Inferior parietal cortex (tissue), 1 donor: ENCODE data around the gene DDX50.
"Not testable (repeated sequence)": the region's sequence is repeated elsewhere in the genome, so short reads cannot be mapped to it uniquely, and the experiment has no call there.

ENCODE experiments used
- DNase-seq: peaks from one replicate; pipeline ENCODE4 v3.0.0-alpha.2; 2016; ENCODE audit errors: extremely low spot score

Gene DDX50, protein sequence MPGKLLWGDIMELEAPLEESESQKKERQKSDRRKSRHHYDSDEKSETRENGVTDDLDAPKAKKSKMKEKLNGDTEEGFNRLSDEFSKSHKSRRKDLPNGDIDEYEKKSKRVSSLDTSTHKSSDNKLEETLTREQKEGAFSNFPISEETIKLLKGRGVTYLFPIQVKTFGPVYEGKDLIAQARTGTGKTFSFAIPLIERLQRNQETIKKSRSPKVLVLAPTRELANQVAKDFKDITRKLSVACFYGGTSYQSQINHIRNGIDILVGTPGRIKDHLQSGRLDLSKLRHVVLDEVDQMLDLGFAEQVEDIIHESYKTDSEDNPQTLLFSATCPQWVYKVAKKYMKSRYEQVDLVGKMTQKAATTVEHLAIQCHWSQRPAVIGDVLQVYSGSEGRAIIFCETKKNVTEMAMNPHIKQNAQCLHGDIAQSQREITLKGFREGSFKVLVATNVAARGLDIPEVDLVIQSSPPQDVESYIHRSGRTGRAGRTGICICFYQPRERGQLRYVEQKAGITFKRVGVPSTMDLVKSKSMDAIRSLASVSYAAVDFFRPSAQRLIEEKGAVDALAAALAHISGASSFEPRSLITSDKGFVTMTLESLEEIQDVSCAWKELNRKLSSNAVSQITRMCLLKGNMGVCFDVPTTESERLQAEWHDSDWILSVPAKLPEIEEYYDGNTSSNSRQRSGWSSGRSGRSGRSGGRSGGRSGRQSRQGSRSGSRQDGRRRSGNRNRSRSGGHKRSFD

DNA sequence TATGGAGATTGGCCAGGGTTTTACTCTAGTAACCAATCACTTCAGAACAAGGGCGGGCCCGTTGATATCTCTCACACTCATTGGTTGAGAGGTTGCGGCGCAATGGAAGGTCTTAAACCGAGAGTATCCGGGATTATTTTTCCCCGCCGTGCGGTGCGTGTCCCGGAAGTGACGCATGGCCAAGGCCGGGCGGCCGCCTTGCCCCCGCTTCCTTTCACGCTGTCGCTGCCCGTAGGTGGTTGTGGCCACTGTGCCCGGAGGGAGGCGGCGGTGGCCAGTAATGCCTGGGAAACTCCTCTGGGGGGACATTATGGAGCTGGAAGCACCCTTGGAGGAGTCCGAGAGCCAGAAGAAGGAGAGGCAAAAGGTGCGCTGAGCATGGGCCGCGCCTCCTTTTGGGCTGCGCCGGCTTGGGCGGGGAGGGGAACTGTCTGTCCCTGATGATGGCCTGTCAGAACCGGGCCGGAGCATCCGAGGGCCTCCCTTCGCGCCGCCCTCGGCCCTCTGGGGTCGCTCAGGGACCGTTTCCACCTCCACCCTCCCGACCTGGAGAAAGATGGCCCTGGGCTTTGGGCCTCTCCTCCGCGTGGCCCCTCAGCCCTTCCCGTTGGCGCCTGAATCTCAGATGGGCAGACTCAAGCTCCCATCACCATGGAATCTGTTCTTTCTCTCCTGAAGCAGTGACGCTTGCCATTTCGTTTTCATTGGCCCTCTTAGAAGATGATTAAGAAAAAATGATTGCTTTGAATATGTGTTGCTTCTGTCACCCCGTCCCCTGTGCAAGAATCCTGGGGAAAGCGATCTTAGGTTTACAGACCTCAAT is at the start of gene DDX50:
Gene DDX50, plus strand, starts transcription at position 211 of the 823 bp plus-strand sequence. Its CDS starts 70 bp downstream, at position 281.
- DNase-seq, result peak; percentile 100

DNA sequence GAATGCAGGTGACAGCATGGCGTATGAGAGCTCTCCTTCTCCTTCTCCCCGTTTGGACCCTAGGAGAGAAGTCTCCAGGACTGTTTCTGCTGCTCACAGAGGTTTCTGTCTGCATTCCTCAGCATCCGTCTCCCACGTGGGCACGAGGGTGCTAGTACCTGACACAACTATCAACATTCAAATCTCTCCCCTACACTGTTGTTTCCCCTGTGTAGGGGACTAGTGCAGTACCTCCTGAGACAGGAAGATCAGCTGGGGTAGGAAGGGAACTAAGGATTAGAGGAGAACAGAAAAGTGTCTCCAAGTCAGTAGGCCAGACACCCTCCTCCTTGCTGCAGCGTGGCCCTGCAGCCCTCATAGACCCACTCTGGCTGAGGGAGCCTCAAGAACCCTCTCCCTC is 44.8 kb upstream of the DDX50 start:
- DNase-seq, result no peak

DNA sequence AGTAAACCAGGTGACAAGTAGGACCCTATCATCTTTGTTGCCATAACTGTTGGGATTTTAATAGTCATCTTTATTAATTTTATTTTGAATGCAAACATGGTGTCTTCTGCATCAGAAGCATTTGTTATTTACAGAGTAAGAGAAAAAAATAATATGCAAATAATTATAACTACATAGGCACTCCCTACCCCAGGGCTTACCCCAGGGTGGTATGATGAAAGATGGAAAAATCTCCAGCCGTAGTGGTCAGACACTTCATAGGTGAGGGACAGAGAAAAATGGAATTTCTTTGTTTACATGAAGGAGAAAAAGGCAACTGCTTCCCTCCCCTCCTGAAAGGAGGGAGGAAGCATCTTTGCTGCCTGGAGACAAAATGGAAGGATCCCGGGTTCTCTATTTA is 44.1 kb upstream of the DDX50 start:
- no peak for DNase-seq

DNA sequence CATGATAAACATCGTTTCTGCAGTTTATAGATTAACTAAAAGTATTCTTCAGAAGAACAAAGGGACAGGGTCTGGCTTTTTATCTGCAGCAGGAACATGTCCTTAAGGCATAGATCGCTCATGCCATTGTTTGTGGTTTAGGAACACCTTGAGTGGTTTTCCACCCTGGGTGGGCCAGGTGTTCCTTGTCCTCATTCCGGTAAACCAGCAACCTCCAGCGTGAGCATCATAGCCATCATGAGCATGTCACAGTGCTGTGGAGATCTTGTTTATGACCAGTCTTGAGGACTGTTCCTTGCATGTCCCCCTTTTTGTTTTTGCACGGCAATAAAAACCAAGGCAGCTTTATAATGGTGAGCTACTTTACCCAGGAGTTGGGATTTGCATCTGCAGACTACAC is 39.9 kb upstream of the DDX50 start:
- no peak for DNase-seq

DNA sequence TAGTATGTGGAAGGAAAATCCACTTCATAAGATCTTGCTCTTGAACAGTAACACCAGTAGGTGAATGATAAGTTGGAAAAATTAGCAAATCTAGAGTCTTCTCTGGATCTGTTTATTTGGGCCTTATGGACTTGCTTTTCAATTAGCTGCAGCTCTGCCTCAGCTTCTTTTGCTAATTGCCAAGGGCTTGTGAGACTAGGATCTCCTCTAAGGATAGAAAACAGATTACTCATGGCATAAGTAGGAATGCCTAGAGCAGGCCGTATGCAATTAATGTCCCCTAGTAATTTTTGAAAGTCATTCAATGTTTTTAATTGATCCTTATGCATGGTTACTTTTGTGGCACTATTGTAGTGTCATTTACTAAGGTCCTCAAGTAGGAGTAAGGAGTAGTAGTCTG is 36.5 kb upstream of the DDX50 start:
- no peak for DNase-seq

DNA sequence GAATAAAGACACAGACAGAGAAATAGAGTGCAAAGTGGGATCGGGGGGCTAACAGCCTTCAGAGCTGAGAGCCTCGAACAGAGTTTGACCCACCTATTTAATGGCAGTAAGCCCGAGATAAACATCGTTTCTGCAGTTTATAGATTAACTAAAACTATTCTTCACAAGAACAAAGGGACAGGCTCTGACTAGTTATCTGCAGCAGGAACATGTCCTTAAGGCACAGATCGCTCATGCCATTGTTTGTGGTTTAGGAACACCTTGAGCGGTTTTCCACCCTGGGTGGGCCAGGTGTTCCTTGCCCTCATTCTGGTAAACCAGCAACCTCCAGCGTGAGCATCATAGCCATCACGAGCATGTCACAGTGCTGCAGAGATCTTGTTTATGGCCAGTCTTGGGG is 32.9 kb upstream of the DDX50 start:
- not testable (repeated sequence) for DNase-seq

DNA sequence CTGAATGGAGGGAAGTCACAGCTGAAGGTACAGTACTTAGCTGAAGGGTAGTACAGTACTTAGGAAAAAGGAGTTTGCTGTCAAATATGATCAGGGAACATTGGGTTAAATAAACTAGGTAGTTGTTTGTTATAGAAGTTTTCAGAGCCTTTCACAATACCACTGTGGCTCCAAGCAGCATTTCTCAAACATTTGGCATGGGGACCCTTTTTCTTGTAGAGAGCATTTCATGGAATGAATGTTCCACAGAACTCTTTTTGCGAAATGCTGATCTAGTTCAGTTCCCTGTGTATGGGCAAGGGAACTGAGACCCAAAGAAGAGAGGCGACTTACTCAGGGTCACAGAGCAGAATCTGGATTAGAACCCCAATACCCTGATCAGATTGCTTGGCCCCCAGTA is 31.5 kb upstream of the DDX50 start:
- DNase-seq, result no peak

DNA sequence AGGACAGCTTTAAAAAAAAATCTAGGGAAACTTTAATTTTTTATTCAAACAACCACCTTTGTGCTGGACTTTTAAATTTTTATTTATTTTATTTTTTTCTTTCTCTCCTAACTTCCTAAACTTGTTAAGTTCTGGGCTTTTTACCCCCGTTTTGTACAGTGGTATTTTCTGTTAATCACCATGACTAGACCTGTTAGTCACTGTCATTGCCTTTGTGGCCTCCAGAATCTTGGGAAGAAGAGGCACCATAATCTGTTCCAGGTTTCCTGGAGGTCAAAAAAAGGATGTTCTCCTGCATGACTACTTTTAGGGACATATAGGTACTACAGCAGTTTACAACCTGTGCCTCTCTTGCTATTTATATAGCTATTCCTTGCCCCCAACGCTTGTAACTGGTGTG is 31.1 kb upstream of the DDX50 start:
- no peak for DNase-seq

DNA sequence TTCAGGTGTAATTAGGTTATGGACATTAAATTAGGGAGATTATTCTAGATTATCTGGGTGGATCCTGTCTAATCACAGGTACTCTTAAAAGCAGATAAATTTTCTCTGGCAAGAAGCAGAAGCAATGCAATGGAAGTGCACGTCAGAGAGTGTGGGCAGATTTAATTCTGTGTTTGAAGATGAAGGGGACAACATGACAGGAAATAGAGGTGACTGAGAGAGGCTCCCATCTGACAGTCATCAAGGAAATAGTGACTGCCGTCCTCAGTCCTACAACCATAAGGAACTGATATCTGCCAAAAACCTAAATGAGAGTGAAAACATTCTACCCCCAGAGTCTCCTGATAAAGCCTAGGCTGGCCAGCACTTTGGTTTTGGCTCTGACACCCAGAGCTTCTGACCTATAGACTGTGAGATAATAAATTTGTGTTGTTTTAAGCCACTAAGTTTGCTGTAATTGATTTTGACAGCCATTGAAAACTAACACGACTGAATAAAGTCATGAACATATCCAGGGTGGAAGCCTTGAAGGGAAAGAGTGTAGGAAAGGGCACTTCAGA is 30.5 kb upstream of the DDX50 start:
- DNase-seq, result no peak

DNA sequence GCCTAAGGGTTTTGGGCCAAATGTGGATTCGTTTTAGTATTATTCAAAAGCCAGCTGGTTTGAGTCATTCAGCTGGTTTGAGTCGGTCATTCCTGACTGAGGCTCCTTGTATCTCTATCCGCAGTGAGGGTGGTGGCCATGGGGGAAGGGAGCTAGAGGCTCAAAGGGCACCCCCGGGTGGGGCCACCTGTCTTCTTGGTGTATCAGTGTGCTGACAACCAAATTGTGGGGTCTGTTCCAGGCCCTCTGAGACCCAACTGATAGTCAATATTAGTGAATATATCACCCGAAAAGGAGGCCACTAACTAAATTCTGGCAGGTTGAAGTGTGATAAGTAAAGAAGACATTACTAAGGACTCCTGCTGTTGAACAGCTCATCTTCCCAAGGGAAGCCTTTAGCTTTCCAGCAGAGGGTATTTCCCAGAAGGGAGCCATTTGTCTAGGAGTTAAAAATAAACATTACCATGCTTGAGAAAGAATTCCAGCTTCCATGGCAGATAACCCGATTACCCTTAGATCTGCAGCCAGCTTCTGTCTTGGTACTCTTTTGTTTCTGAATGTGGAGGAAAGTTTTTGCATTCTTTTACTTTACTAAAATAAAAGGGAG is 29.9 kb upstream of the DDX50 start:
- no peak for DNase-seq

DNA sequence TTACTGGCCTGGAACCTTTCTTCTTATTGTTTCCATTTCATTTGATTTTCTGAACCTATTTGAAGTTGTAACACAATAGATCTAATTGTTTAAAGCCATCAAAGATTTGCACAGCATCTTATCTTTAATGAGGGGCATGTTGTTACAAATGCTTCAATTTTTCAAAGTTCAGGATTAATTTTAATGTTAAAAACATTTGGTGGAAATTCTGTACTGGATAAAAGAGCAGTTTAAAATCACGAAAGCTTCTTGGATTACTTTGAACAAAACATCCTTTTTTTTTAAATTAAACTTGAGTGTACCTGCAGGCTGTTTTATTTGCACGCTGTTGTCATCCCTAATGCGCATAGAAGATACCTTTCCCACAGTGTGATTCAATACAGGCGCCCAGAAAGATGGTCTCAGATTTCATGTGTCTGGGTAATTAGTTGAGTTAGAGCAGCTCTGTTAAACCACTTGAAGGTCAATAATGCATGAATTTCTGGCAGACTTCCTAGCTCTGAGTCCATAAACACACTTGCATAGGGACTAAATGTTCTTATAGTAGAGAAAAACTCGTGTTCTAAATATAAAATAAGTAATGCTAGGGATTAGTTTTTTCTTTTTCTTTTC is 29.3 kb upstream of the DDX50 start:
- DNase-seq, result peak; percentile 32

DNA sequence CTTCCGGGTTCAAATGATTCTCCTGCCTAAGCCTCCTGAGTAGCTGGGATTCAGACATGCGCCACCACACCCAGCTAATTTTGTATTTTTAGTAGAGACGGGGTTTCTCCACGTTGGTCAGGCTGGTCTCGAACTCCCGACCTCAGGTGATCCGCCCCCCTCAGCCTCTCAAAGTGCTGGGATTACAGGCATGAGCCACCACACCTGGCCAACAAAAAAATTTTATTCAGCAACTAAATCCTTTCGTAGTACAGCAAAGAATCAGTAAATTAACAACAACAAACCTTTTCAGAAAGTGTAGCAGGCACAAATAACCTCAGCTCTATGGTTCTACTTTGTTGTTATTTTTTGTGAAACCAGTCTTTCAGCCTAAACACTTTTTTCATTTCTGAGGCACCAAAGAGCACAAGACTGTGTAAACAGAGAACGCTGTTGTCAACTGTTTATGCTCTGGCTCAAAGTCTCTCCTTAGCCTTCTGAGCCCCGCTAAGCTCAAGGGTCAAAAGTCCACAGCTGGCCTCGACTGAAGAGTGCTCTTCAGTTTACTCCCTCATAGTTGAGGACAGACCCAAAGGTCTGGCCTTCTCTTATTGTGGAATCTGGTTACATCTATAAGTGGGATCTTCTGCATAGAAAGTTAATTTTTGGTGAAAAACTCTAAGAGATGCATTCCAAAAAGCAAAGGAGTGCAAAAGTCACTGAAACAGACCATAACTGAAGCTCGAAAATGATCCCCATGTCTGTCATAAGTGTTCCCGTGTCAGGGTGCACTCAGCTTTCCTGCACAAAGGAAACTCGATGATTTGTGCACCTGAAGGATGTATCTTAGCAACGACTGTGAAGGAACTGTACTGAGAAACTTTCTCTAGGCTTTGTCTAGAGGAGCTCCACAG is 24.6 kb upstream of the DDX50 start:
- no peak for DNase-seq

DNA sequence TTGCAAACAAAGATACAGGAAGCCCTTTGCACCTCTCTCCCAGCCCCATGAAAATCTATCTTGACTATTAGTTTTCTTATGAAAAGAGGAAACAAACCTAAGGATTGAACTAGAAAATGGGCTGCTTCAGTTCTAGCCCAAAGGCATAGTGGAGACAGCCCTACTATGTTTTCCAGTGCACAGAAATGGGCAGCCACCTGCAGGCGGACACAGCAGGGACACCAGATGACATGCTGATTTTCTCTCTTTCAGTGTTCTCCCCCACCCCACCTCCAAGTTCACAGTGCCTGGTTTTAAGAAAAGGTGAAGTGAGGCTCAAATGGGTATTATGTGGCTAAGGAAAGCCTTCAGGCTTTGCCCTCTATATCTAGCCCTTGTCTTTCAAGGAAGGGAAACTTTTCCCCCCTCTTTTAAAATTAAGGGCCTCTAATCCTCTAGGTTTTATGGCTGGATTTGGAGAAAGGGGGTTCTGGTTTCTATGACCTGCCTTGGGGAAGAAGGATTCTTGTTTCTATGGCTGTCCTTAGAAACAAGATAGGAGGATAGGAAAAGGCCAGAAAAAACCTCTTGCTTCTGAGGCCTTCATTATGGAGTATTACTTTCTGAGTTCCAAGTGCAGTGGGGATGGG is 23.5 kb upstream of the DDX50 start:
- DNase-seq, result no peak

DNA sequence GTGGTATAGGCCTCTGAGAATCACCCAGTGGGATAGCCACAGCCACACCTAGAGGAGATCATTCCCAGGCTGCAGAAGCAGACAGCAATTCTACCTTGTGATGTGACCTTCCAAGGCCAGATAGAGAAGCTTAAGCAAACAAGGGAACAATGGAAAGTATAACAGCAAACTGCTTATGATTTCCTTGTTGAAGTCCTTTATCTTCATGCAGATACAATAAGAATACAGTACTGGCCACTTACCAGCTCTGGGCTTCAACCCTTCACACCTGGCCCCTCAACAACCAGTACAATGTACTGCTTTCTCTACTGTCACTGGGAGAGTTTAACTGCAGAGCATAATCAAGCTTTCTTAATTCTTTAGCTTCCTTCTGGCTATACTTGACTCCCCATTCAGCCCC is 22.6 kb upstream of the DDX50 start:
- DNase-seq, result no peak

DNA sequence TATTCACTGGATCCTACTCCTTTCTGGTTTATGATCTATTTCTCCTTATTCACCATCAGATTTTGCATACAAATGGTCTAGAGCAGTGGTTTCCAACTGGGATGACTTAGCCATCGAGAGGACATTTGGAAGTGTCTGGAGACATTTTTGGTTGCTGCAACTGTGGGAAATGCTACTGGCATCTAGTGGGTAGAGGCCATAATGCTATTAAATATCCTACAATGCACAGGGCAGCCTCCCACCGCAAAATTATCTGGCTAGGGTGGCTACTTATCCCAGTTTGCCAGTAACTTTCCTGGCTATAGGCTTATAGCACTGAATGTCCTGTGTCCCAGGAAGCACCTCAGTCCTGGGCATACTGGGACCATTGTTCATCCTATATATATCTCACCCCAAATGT is 21.5 kb upstream of the DDX50 start:
- no peak for DNase-seq

DNA sequence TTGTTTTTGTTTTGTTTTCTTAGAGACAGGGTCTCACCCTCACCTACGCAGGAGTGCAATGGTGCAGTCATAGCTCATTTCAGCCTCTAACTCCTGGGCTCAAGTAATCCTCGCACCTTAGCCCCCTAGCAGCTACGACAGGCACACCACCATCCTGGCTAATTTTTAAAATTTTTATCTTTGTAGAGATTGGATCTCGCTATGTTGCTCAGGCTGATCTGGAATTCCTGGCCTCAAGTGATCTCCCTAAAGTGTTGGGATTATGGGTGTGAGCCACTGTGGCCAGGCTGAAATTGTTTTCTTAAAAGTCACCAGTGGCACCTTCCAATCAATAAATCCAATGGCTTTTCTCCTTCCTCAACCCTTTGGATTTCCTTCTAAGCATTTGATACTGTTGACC is 20.9 kb upstream of the DDX50 start:
- DNase-seq, result no peak

DNA sequence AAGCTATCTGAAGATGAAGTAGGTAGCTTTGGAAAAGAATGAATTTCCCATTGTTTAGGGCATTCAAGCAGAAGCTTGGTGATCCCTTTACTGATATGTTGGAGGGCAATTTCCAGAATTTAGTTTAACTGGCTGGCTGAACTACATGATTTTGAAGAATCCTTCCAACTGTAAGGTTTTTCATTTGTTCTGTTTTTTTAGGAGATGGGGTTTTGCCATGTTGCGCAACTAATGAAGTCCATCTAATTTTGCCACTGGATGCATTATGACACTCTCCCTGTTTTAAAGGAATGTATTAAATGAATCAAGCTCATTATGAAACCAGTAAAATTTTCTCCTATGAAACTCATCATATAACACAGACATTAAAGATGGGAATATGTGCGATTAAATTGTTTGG is 6.1 kb upstream of the DDX50 start:
- no peak for DNase-seq

DNA sequence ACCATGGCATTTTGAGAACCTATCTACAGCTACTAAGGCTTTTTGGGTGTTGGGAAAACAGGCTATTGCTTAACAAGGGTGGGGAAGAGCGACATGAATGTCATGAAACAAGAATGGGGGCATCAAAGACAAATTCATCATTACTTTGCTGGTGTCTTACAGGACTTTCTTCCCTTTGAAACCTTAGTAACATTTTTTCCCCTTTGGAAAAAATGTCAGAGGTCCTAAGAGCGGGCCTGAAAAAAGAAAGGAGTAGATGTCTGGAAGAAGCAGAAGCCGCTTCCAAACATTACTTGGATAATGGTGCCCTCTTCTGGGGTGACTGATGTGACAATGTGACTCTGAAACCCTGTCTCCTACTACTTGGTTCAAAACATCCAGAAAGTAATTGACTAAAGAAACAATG is 3.8 kb upstream of the DDX50 start:
- peak; percentile 89 for DNase-seq

DNA sequence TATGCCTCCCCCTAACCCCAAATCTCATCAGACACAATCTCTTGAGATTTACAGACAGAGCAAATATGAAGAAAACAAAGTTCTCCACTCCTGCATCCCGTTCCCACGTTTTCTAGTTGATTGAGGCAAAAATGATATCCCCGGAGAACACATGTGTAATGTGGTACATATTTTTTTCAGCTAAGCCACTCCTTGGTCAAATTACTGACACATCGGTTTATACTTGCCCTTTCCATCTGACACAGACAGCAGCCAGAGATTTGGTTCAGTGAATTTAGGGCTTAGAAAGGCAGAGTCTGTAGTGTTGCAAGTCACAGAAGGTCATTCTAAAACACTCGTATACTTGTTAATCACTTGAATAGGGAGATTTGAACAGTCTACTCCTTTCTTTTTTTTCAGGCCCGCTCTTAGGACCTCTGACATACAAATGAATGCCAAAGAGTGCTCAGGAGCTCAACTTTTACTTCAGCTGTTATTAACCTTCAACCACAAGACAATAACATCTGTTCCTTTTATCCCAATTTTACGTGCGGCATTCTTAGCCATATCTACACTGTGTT is 1.8 kb upstream of the DDX50 start:
- no peak for DNase-seq
